ENCODE measurements around the gene UCHL1.

DNA sequence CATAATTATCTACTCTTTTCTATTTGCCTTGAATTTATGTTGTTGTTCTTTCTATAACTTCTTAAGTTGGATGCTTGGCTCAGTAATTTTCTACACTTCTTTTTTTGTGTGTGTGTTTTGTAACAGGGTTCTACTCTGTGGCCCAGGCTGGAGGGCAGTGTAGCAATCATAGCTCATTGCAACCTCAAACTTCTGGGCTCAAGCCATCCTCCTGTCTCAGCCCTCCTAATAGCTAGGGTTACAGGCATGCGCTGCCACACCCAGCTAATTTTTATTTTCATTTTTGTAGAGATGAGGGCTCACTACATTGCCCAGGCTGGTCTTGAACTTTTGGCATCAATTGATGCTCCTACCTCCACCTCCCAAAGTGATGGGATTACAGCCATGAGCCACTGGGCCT is 20.7 kb upstream of the UCHL1 start:
- TF ChIP-seq, protein P1, sequence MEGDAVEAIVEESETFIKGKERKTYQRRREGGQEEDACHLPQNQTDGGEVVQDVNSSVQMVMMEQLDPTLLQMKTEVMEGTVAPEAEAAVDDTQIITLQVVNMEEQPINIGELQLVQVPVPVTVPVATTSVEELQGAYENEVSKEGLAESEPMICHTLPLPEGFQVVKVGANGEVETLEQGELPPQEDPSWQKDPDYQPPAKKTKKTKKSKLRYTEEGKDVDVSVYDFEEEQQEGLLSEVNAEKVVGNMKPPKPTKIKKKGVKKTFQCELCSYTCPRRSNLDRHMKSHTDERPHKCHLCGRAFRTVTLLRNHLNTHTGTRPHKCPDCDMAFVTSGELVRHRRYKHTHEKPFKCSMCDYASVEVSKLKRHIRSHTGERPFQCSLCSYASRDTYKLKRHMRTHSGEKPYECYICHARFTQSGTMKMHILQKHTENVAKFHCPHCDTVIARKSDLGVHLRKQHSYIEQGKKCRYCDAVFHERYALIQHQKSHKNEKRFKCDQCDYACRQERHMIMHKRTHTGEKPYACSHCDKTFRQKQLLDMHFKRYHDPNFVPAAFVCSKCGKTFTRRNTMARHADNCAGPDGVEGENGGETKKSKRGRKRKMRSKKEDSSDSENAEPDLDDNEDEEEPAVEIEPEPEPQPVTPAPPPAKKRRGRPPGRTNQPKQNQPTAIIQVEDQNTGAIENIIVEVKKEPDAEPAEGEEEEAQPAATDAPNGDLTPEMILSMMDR (IDR thresholded peaks at IDR 0.05) = no peak
- TF ChIP-seq POLR2A (IDR thresholded peaks at IDR 0.05) = no peak

Data from Peyer's patch (tissue), 4 donors.